ENCODE results near the gene ZNF385B.

GRCh38 chr2:179521944-179522343, 339.5 kb downstream of the ZNF385B start:
- TF ChIP-seq CTCF (IDR thresholded peaks at IDR 0.05; ENCODE audit: poor library complexity, severe bottlenecking): no peak
- TF ChIP-seq TAF1 (IDR thresholded peaks at IDR 0.05; ENCODE audit: low read depth): no peak
- TF ChIP-seq EZH2 (IDR thresholded peaks at IDR 0.05; ENCODE audit: borderline replicate concordance, insufficient read depth, low read length, poor library complexity, severe bottlenecking): no peak
- TF ChIP-seq POLR2AphosphoS5 (IDR thresholded peaks at IDR 0.05): no peak
- TF ChIP-seq EP300 (conservative IDR thresholded peaks at IDR 0.05; ENCODE audit: poor library complexity, severe bottlenecking): no peak

All from neural cell (in vitro differentiated cells).